K562 (cell line): ENCODE results near the gene MYL10. TPM values are rescaled to one million over a fixed set of nuclear protein-coding genes. Genes with fewer than 3 reads are reported as not detected.
A peak's percentile ranks its signal among the peaks of the same experiment; 100 is the strongest.

Experiments used
- DEAF1 ChIP-seq: fragments of 450-650 bp; formaldehyde crosslinking; IDR thresholded peaks from 2 replicates; pipeline ENCODE4 v1.4.0; 2020; ENCODE audit warnings: mild to moderate bottlenecking, moderate library complexity
- HDAC1 ChIP-seq, 2 experiments: fragments of 450-650 bp; IDR thresholded peaks; 2 replicates each; pipeline ENCODE4 v1.6.1; 2016 to 2017; ENCODE audit warnings: inconsistent platforms in 1 of 2, mild to moderate bottlenecking in 1 of 2, moderate library complexity in 1 of 2
- HIVEP1 ChIP-seq: fragments of 250-450 bp; sonication (Bioruptor Pico); IDR thresholded peaks from 2 replicates; pipeline ENCODE4 v1.4.0; 2020; ENCODE audit warnings: mild to moderate bottlenecking
- MECOM ChIP-seq: fragments of 250-450 bp; sonication (Bioruptor Pico); IDR thresholded peaks from 2 replicates; pipeline ENCODE4 v1.8.0; 2022; ENCODE audit warnings: inconsistent platforms
- TBP ChIP-seq: optimal IDR thresholded peaks from 2 replicates; pipeline ENCODE3; 2011; ENCODE audit warnings: low read depth, low read length, improper control_type of control experiment
- USF2 ChIP-seq: sonication (generic); formaldehyde crosslinking; IDR thresholded peaks from 2 replicates; pipeline ENCODE4 v1.5.0; 2020; ENCODE audit warnings: missing genetic modification reagents
- ZNF57 ChIP-seq: fragments of 450-650 bp; formaldehyde crosslinking; IDR thresholded peaks from 2 replicates; pipeline ENCODE4 v1.4.0; 2020; ENCODE audit warnings: mild to moderate bottlenecking, moderate library complexity
- polyA plus RNA-seq, 8 experiments: library from polyadenylated mRNA; depleted of rRNA in 4 of 8; stranded (reverse) in 5 of 8; unstranded in 3 of 8; fragments of >200 nt; fragmentation: Nextera tagmentation in 2 of 8; fragmentation: Illumina TruSeq in 1 of 8; extraction: Ambion mirVana in 2 of 8; extraction: Trizol in 1 of 8; gene quantifications; 2 replicates each; pipeline versions ENCODE4 v1.2.1 to v1.2.3, GENCODE V29; 2011 to 2014; ENCODE audit warnings: inconsistent platforms in 1 of 8, missing spikeins in 1 of 8
- total RNA-seq, 7 experiments: library from RNA; depleted of rRNA in 6 of 7; stranded (reverse); fragments of >200 nt in 6 of 7; fragmentation: Illumina TruSeq in 2 of 7; extraction: Trizol in 2 of 7; gene quantifications; 2 replicates each; pipeline versions ENCODE4 v1.2.1 to v1.2.3, GENCODE V29; 2011 to 2021; ENCODE audit warnings: low replicate concordance in 1 of 7
- TF ChIP-seq, protein P1 (sequence below): sonication (generic); formaldehyde crosslinking; IDR thresholded peaks from 2 replicates; pipeline ENCODE4 v1.8.0; 2023; ENCODE audit warnings: mild to moderate bottlenecking, missing genetic modification reagents
- TF ChIP-seq, protein P2 (sequence below): fragments of 450-650 bp; formaldehyde crosslinking; IDR thresholded peaks from 2 replicates; pipeline ENCODE4 v1.4.0; 2020; ENCODE audit warnings: mild to moderate bottlenecking, mixed read lengths

MYL10 gene
- total and polyA plus RNA-seq, 9 of the 15 experiments (the other 6 are each of a cell fraction or from before 2014, with no cell fraction given) = not detected

- TF ChIP-seq, protein P1, sequence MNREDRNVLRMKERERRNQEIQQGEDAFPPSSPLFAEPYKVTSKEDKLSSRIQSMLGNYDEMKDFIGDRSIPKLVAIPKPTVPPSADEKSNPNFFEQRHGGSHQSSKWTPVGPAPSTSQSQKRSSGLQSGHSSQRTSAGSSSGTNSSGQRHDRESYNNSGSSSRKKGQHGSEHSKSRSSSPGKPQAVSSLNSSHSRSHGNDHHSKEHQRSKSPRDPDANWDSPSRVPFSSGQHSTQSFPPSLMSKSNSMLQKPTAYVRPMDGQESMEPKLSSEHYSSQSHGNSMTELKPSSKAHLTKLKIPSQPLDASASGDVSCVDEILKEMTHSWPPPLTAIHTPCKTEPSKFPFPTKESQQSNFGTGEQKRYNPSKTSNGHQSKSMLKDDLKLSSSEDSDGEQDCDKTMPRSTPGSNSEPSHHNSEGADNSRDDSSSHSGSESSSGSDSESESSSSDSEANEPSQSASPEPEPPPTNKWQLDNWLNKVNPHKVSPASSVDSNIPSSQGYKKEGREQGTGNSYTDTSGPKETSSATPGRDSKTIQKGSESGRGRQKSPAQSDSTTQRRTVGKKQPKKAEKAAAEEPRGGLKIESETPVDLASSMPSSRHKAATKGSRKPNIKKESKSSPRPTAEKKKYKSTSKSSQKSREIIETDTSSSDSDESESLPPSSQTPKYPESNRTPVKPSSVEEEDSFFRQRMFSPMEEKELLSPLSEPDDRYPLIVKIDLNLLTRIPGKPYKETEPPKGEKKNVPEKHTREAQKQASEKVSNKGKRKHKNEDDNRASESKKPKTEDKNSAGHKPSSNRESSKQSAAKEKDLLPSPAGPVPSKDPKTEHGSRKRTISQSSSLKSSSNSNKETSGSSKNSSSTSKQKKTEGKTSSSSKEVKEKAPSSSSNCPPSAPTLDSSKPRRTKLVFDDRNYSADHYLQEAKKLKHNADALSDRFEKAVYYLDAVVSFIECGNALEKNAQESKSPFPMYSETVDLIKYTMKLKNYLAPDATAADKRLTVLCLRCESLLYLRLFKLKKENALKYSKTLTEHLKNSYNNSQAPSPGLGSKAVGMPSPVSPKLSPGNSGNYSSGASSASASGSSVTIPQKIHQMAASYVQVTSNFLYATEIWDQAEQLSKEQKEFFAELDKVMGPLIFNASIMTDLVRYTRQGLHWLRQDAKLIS = no peak
- TF ChIP-seq HIVEP1 (CRISPR knock-in tag) = no peak
- no peak for TF ChIP-seq DEAF1 (CRISPR knock-in tag)
- peak; percentile 89 for TF ChIP-seq USF2
- no peak for TF ChIP-seq ZNF57
- TF ChIP-seq, protein P2, sequence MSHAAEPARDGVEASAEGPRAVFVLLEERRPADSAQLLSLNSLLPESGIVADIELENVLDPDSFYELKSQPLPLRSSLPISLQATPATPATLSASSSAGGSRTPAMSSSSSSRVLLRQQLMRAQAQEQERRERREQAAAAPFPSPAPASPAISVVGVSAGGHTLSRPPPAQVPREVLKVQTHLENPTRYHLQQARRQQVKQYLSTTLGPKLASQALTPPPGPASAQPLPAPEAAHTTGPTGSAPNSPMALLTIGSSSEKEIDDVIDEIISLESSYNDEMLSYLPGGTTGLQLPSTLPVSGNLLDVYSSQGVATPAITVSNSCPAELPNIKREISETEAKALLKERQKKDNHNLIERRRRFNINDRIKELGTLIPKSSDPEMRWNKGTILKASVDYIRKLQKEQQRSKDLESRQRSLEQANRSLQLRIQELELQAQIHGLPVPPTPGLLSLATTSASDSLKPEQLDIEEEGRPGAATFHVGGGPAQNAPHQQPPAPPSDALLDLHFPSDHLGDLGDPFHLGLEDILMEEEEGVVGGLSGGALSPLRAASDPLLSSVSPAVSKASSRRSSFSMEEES (CRISPR knock-in tag) = peak; percentile 81
- TF ChIP-seq TBP = no peak
- no peak for TF ChIP-seq HDAC1 (IDR thresholded peaks at IDR 0.05)
- TF ChIP-seq MECOM (CRISPR knock-in tag) = no peak
Measured at GRCh38 chr7:101586078-101586905, 42.8 kb downstream of the MYL10 start (continued).
